KG1 (cell line): ENCODE data around the gene KCNG2.
"Not testable (repeated sequence)": the region's sequence is repeated elsewhere in the genome, so short reads cannot be mapped to it uniquely, and the experiment has no call there.

ENCODE experiments used
- DNase-seq: peaks from one replicate; lab custom pipeline; 2025; lab: John Stamatoyannopoulos, UW

The KCNG2 gene

DNA sequence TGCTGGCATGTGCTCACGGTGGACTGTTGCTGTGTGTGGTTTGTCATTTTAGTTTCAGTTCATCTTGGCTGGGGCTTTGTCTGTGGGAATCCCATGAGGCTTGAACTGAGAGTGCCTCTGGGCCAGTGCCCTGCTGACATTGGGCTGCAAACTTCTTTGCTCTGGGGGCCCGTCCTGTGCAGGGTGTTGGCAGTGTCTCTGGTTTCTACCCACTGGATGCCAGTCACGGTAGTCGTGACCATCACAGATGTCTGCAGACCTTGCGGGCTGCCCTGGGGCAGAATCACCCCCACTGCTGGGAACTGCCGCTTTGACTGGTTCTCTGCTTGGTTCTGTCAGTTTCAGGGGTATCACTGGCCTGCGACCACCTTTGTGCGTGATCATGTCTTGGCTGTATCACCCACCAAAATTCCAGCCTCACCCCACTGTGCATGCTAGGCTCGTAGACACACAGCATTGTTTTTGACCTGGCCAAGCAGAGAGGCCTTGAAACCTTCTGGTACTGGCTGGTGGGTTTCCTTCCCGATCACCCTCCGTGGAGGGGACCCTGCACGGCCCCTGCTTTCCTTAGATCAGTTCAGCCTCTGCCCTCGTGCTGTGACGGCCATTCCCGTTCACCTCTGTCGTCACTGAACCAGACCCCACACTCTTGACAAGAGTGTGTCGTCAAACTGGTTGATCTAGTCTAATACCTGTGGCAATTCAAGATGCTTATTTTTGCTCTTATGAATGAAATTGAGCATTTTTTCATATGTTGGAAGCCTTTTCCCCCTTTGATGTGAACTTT, 57.6 kb downstream of the KCNG2 start:
- DNase-seq = no peak

- no peak for DNase-seq
Observed at GRCh38 chr18:79856119-79857007, 58.6 kb downstream of the KCNG2 start.

GRCh38 chr18:79857082-79857671, 59.4 kb downstream of the KCNG2 start:
- DNase-seq = no peak

GRCh38 chr18:79859314-79859713, 61.6 kb downstream of the KCNG2 start:
- DNase-seq = no peak

DNA sequence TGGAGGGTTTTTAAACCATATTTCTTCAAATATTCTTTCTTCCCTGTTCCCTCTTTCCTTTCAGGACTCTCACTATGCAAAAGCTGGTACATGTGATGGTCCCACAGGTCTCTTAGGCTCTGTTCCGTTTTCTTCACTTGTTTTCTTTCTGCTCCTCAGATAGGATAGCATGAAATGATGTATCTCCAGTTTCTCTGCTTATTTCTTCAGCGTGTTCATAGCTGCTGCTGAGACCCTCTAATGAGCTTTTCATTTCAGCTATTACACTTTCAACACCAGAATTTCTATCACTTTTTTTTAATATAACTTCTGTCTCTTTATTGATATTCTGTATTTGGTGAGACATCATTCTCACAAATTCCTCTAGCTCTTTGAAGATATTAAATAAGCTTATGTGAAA, 63.9 kb downstream of the KCNG2 start:
- no peak for DNase-seq

GRCh38 chr18:79862562-79862961, 64.8 kb downstream of the KCNG2 start:
- DNase-seq = no peak

DNA sequence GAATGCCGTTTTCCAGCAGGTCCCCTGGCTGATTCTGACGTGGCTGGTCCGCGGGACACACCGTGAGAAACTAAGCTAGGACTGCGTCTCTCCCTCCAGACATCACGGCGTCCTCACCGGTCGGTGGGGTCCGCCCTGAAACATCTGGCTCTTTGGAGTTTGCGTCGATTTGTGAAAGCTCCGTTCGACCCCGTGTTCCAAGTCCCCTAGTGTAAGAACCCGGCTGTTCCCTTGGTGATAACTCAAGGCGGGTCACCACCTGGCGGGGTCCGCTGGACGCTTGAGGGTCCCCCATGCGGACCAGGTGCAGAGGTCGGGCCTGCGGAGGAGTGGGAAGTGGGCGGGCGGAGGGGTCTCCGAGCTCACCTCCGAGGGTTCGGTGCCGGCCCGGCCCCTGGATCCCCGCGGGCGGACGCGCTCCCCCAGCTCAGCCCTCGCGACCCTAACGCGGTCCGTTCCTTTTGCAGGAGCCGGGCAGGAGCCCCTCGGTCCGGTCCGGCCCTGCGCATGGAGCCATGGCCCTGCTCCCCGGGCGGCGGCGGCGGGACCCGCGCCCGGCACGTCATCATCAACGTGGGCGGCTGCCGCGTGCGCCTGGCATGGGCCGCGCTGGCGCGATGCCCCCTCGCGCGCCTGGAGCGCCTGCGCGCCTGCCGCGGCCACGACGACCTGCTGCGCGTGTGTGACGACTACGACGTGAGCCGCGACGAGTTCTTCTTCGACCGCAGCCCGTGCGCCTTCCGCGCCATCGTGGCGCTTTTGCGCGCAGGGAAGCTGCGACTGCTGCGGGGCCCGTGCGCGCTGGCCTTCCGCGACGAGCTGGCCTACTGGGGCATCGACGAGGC, 65.6 kb downstream of the KCNG2 start:
- no peak for DNase-seq

DNA sequence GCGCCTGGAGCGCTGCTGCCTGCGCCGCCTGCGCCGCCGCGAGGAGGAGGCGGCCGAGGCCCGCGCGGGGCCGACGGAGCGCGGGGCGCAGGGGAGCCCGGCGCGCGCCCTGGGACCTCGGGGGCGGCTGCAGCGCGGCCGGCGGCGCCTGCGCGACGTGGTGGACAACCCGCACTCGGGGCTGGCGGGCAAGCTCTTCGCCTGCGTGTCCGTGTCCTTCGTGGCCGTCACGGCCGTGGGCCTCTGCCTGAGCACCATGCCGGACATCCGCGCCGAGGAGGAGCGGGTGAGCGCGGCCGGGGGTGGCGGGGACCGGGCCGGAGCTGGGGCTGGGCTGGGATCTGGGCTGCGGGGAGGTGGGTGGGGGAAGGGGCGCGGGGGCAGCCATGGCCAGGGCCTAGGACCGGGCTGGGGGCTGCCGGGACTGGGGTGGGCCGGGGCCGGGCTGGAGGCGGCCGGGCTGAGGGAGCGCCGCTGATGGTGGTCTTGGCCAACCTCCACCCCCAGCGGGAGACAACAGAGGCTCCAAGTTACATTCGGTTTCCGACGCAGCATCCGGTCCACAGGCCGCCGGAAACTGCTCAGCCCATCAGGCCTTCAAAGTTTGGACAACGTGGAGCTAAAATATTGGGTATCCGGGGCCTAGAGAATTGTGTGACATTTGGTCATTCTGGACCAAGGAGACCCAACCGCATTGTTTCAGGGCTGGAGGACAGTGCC, 66.4 kb downstream of the KCNG2 start:
- no peak for DNase-seq

DNA sequence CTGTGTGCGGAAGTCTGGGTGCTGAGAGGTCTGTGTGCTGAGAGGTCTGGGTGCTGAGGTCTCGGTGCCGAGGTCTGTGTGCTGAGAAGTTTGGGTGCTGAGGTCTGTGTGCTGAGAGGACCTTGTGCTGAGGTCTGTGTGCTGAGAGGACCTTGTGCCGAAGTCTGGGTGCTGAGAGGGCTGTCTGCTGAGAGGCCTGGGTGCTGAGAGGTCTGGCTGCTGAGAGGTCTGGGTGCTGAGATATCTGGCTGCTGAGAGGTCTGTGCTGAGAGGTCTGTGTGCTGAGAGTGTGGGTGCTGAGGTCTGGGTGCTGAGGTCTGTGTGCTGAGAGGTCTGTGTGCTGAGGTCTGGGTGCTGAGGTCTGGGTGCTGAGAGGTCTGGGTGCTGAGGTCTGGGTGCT, 67.2 kb downstream of the KCNG2 start:
- DNase-seq = not testable (repeated sequence)

GRCh38 chr18:79865951-79866350, 68.2 kb downstream of the KCNG2 start:
- DNase-seq = not testable (repeated sequence)

- no peak for DNase-seq
Observed at GRCh38 chr18:79866889-79867574, 69.3 kb downstream of the KCNG2 start.

GRCh38 chr18:79867666-79868065, 69.9 kb downstream of the KCNG2 start:
- DNase-seq = no peak

DNA sequence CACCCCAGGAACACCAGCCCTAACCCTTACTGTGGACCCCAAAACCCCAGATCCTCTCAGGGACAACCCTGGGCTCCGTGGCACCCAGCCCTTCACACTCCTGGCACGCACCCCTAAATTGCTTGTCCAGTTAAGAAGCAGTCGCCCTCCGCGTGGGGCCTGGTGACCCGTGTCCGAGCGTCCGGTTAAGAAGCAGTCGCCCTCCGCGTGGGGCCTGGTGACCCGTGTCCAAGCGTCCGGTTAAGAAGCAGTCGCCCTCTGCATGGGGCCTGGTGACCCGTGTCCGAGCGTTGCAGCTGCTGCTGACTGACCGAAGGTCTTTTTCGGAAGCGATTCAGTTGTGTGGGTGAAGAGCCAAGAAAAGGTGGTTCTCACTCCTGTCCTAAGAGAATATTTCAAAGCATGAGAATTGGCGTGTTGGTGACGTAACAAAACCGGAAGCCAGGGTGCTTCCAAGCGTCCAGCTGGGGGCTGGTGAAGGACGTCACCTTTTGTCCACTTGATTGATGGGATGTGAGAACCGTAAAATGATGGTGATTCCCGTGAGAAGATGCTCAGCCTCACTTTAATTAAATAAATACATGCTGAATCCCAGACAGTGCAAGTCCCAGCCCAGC, 70.5 kb downstream of the KCNG2 start:
- no peak for DNase-seq

- no peak for DNase-seq
Observed at GRCh38 chr18:79868811-79869541, 71.2 kb downstream of the KCNG2 start.

GRCh38 chr18:79869591-79870300, 72.0 kb downstream of the KCNG2 start:
- no peak for DNase-seq

GRCh38 chr18:79870301-79871025, 72.7 kb downstream of the KCNG2 start:
- no peak for DNase-seq

DNA sequence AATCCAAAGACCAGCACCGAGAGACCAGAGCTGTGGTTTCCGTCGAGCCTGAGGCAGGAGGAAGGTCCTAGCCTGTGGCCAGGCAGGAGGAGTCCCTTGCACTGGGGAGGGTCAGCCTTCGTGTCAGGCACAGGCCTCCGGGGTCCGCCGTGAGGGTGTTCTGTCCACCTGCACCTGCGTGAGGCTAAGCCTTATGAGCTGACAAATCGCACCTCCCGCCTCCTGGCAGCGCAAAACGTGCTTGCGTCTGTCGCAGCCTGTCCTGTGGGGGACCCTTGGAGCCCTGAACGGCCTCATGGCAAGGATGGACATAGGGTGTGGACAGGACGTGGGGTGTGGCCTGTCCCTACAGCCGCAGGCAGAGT, 73.3 kb downstream of the KCNG2 start:
- DNase-seq = no peak

DNA sequence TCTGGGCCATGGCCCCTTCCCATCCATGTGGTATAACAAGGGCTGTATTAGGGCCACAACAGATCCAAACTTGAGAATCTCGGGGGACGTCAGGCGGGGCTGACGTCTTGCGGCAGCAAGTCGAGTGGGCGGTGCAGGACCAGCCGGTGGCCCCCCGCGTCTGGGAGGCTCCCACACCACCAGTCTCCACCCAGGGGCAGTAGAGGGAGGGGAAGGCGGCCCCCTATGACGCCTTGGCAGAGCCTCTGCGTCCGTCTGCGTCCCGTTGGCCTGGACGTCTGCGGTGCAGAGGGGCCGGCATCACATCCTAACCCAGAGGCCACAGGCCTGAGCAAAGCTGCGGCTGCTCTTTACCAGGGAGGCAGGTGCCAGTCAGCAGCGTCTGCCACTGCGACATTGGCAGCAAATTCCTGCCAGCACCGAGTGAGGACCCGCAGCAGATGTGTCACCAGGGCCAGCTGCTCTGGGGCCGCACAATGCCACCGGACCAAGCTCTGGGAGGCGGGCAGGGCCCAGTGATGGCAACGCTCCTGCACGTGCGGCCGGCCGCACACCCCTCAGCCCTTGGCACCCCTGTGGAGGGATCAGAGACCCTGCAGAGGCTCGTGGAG, 73.8 kb downstream of the KCNG2 start:
- no peak for DNase-seq
